ENCODE measurements around the gene FRMD4B.

FRMD4B gene

DNA sequence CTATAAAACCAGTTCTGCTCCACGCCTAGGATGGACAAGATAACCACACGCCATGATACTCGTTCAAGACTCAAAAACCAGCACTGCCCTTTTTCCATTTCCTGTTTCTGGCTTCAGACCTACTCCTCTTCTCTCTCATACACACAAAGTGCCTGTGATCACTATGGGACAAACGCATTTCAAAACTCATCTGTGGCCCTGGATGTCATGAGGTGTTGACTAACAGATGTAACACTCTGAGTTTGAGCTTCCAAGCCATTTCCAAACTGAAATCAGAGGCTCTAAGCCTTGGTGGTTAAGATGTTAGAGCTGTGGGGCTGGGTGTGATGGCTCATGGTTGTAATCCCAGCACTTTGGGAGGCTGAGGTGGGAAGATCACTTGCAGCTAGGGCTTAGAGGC, 207.8 kb downstream of the FRMD4B start:
- Mint-ChIP-seq H3K4me1 (ENCODE audit: low read depth) (no peaks in the 10 kb centered on the region), H3K27me3 (no peaks in the 10 kb centered on the region), H3K36me3 (peaks cover 4% of the 10 kb centered on the region), H3K27ac (no peak overlapping the region), H3K4me3 (no peak overlapping the region), H3K9me3 (ENCODE audit: low read depth) (no peaks in the 10 kb centered on the region)

GRCh38 chr3:69174871-69175737, 210.8 kb downstream of the FRMD4B start:
- Mint-ChIP-seq H3K36me3 (peaks cover 2% of the 10 kb centered on the region), H3K9me3 (ENCODE audit: low read depth) (no peaks in the 10 kb centered on the region), H3K27ac (no peak overlapping the region), H3K4me3 (no peak overlapping the region), H3K4me1 (ENCODE audit: low read depth) (no peaks in the 10 kb centered on the region), H3K27me3 (no peaks in the 10 kb centered on the region)

GRCh38 chr3:69174445-69174844, 211.4 kb downstream of the FRMD4B start:
- no peaks in the 10 kb centered on the region for H3K9me3 Mint-ChIP-seq (ENCODE audit: low read depth)
- H3K4me3 Mint-ChIP-seq: no peak overlapping the region
- no peaks in the 10 kb centered on the region for H3K4me1 Mint-ChIP-seq (ENCODE audit: low read depth)
- no peaks in the 10 kb centered on the region for H3K27me3 Mint-ChIP-seq
- peaks cover 2% of the 10 kb centered on the region for H3K36me3 Mint-ChIP-seq
- no peak overlapping the region for H3K27ac Mint-ChIP-seq

DNA sequence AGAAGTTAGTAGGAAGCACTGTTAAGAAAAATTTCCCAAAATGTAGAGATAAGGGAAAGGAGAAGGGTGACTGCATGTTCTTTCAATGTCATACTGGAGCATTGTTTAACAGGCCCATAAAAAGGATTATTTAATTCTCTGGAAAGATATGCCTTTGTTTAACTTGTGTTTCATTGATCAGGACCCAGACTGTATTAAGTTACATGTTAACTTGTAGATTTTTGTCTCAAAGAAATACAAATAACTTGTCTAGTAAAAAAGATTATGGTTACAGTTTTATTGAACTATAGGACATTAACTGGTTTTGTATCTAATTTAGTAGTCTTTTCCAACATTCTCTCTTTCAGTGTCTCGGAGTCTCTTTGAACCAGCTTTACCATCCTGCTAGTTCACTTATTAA, 213.8 kb downstream of the FRMD4B start:
- no peak overlapping the region for H3K4me3 Mint-ChIP-seq
- no peaks in the 10 kb centered on the region for H3K9me3 Mint-ChIP-seq (ENCODE audit: low read depth)
- no peaks in the 10 kb centered on the region for H3K4me1 Mint-ChIP-seq (ENCODE audit: low read depth)
- H3K36me3 Mint-ChIP-seq: peaks cover 2% of the 10 kb centered on the region
- no peak overlapping the region for H3K27ac Mint-ChIP-seq
- H3K27me3 Mint-ChIP-seq: no peaks in the 10 kb centered on the region

- Mint-ChIP-seq H3K4me1 (ENCODE audit: low read depth) (no peaks in the 10 kb centered on the region), H3K27me3 (no peaks in the 10 kb centered on the region), H3K36me3 (no peaks in the 10 kb centered on the region), H3K4me3 (no peak overlapping the region), H3K9me3 (ENCODE audit: low read depth) (no peaks in the 10 kb centered on the region), H3K27ac (no peak overlapping the region)
Observed at GRCh38 chr3:69166446-69166845, 219.4 kb downstream of the FRMD4B start.

GRCh38 chr3:69165744-69166143, 220.1 kb downstream of the FRMD4B start:
- Mint-ChIP-seq H3K4me1 (ENCODE audit: low read depth) (no peaks in the 10 kb centered on the region), H3K36me3 (no peaks in the 10 kb centered on the region), H3K27me3 (no peaks in the 10 kb centered on the region), H3K4me3 (no peak overlapping the region), H3K9me3 (ENCODE audit: low read depth) (no peaks in the 10 kb centered on the region), H3K27ac (no peak overlapping the region)

DNA sequence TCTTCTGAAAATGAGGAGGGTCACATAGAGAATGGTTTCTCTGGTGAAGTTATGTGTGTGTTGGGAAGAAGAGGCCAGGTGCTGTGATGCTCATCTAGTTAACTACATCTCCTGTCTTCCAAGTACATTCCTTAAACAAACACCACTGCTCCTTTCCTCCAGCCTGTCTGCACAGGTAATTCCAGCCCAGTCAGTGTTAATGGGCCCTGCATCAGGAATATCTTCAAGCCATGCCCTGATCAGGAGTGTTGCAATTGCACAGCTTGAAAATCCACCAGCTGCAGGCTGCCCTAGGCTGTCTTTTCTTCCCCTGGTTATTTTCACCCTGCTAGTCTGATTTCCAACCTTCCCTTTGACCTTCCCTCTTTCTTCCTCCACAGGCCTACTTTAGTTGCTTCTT, 221.6 kb downstream of the FRMD4B start:
- H3K4me1 Mint-ChIP-seq (ENCODE audit: low read depth): no peaks in the 10 kb centered on the region
- no peak overlapping the region for H3K4me3 Mint-ChIP-seq
- H3K36me3 Mint-ChIP-seq: no peaks in the 10 kb centered on the region
- no peak overlapping the region for H3K27ac Mint-ChIP-seq
- H3K9me3 Mint-ChIP-seq (ENCODE audit: low read depth): no peaks in the 10 kb centered on the region
- no peaks in the 10 kb centered on the region for H3K27me3 Mint-ChIP-seq

DNA sequence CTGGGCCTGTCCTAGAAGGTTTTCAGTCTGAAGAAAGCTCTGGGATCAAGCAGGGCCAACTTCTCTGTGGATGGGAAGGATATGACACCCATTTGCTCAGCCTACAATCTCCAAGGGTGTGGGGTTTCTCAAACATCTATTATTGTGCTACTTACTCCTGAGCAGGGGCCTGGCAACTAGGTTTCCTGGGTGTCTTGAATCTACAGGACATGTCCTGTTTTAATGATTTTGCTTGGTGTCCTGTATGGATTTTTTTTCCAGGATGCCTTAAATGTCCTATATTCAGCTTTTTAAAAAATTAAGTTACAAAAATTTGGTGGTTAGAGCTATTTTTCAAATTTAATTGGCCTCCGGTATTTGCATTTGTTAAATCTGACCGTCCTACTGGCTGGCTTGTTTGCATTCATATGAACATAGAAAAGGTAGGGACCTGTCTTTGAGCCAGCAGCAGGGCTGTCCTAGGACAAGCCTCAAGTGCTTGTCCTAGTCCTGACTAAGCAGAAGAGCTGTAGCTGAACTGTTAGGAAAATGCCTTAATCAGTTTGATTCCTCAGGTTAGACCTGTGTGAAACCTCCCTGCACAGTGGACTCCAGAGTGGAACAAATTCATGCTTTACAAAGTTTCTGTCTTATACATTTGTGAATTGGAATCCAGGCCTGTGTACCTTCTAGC, 223.4 kb downstream of the FRMD4B start:
- H3K4me3 Mint-ChIP-seq: no peak overlapping the region
- H3K36me3 Mint-ChIP-seq: no peaks in the 10 kb centered on the region
- no peaks in the 10 kb centered on the region for H3K9me3 Mint-ChIP-seq (ENCODE audit: low read depth)
- no peaks in the 10 kb centered on the region for H3K4me1 Mint-ChIP-seq (ENCODE audit: low read depth)
- H3K27ac Mint-ChIP-seq: no peak overlapping the region
- H3K27me3 Mint-ChIP-seq: no peaks in the 10 kb centered on the region

DNA sequence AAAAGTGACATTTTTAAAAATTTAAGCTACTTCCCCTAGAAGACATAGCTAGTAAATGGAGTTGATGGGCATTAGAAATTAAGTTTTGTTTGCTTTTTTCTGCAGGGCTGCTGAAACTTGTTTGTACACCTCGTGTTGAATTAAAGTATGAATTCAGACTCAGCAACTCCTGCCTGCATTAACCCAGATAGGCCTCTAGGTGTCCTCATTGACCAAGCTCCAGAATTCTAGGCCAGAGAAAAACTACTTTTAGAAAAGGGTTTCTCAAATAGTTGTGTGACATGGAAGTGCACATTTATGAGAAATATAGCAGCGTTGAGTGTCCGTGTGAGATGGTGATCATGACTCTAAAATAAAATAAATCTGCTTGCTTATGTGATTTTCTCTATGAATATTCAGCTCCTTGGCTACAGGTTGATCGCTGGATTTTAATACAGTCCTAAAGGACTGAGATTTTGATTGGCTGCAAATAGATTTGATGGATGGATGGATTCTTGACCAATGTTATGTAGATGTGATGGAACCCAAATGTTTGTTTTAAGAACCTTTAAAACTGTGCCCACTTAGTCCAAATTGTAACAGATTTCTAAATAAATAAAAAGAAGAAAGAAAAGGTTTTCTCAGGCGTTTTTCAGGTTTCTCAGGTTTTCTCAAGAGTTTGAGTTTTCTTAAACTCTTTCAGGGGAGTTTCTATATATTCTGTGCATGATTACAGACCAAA, 224.1 kb downstream of the FRMD4B start:
- no peaks in the 10 kb centered on the region for H3K36me3 Mint-ChIP-seq
- H3K27ac Mint-ChIP-seq: no peak overlapping the region
- H3K9me3 Mint-ChIP-seq (ENCODE audit: low read depth): no peaks in the 10 kb centered on the region
- no peaks in the 10 kb centered on the region for H3K4me1 Mint-ChIP-seq (ENCODE audit: low read depth)
- H3K4me3 Mint-ChIP-seq: no peak overlapping the region
- H3K27me3 Mint-ChIP-seq: no peaks in the 10 kb centered on the region

DNA sequence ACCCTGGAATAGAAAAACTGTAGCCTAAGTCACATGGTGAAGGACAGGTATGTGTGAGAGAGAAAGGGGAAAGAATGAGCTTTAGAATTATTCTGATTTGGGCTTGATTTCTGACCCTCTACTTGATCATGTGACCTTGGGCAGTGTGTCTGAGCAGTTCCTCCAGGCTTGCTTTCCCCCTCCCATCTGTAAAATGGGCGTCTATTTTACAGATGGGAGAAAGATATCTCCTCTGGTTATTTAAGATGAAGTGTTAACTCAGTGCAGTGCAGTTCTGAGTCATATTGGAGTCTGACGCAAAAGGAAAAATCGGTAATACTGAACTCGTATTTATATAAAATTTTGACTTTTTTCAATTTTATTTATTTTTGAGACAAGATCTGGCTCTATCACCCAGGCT, 225.4 kb downstream of the FRMD4B start:
- Mint-ChIP-seq H3K4me3 (no peak overlapping the region), H3K27ac (no peak overlapping the region)

DNA sequence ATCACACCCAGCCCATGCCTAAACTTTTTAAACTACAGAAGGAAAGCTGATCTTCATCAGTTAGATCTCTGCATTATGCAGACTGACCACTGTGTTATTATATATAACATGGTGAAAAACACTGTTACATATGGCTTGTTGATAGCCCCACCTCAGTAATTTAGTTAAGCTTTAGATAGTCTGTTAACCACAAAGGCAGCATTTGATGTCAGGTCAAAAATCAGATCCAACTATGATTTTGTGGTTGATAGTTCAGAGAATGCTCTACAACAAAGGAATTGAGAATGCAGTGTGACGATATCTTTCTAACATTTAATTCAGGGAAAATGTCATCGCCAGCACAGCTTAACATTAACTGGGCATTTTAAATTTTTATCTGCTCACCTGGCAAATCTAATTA, 225.8 kb downstream of the FRMD4B start:
- no peaks in the 10 kb centered on the region for H3K4me1 Mint-ChIP-seq (ENCODE audit: low read depth)
- no peaks in the 10 kb centered on the region for H3K36me3 Mint-ChIP-seq
- no peaks in the 10 kb centered on the region for H3K27me3 Mint-ChIP-seq
- no peaks in the 10 kb centered on the region for H3K9me3 Mint-ChIP-seq (ENCODE audit: low read depth)
- H3K4me3 Mint-ChIP-seq: no peak overlapping the region
- no peak overlapping the region for H3K27ac Mint-ChIP-seq

More for the DNA sequence above, 225.4 kb downstream of the FRMD4B start:
- no peaks in the 10 kb centered on the region for H3K27me3 Mint-ChIP-seq
- no peaks in the 10 kb centered on the region for H3K36me3 Mint-ChIP-seq
- no peaks in the 10 kb centered on the region for H3K4me1 Mint-ChIP-seq (ENCODE audit: low read depth)
- H3K9me3 Mint-ChIP-seq (ENCODE audit: low read depth): no peaks in the 10 kb centered on the region

- no peaks in the 10 kb centered on the region for H3K9me3 Mint-ChIP-seq (ENCODE audit: low read depth)
- H3K4me3 Mint-ChIP-seq: no peak overlapping the region
- H3K27me3 Mint-ChIP-seq: no peaks in the 10 kb centered on the region
- H3K27ac Mint-ChIP-seq: no peak overlapping the region
- H3K36me3 Mint-ChIP-seq: no peaks in the 10 kb centered on the region
- no peaks in the 10 kb centered on the region for H3K4me1 Mint-ChIP-seq (ENCODE audit: low read depth)
Observed at GRCh38 chr3:69149586-69149985, 236.3 kb downstream of the FRMD4B start.

GRCh38 chr3:69145688-69146087, 240.2 kb downstream of the FRMD4B start:
- H3K9me3 Mint-ChIP-seq (ENCODE audit: low read depth): no peaks in the 10 kb centered on the region
- H3K4me3 Mint-ChIP-seq: no peak overlapping the region
- H3K27ac Mint-ChIP-seq: no peak overlapping the region
- H3K27me3 Mint-ChIP-seq: no peaks in the 10 kb centered on the region
- H3K4me1 Mint-ChIP-seq (ENCODE audit: low read depth): no peaks in the 10 kb centered on the region
- H3K36me3 Mint-ChIP-seq: no peaks in the 10 kb centered on the region

DNA sequence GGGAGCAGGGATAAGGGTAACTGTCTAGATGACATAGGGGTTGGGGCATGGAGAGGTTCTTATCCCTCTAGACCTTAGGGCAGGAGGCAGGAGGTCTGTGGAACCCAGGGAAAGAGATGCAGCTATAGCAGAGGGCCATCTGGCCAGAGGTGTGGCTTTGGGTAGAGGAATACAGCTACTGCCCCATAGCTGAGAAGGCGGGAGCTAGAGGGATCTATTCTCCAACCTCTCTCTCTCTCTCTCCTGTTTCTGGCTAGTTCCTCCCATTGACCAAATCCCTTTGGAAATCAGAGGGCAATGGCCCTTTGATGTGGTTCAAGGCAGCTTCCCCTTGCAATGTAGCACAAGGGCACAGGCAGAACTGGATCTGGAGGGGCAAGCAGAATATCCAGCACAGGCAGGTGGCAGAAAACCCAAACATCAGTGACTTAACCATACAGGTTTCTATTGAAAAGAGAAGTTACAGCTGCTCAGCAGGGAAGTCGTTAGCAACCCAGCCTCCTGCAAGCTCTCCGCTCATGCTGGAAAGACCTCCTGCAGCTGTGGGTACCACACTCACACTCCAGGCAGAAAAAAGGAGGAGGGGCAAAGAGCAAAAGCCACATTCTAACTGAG, 241.2 kb downstream of the FRMD4B start:
- Mint-ChIP-seq H3K4me1 (ENCODE audit: low read depth) (no peaks in the 10 kb centered on the region), H3K27me3 (peaks cover 2% of the 10 kb centered on the region), H3K9me3 (ENCODE audit: low read depth) (no peaks in the 10 kb centered on the region), H3K4me3 (no peak overlapping the region), H3K27ac (no peak overlapping the region), H3K36me3 (no peaks in the 10 kb centered on the region)

GRCh38 chr3:69143612-69144011, 242.3 kb downstream of the FRMD4B start:
- H3K36me3 Mint-ChIP-seq: no peaks in the 10 kb centered on the region
- no peak overlapping the region for H3K4me3 Mint-ChIP-seq
- no peaks in the 10 kb centered on the region for H3K4me1 Mint-ChIP-seq (ENCODE audit: low read depth)
- H3K27ac Mint-ChIP-seq: no peak overlapping the region
- no peaks in the 10 kb centered on the region for H3K9me3 Mint-ChIP-seq (ENCODE audit: low read depth)
- H3K27me3 Mint-ChIP-seq: peaks cover 2% of the 10 kb centered on the region
